ENCODE measurements around the gene CACNA1C. TPM values are rescaled to one million over a fixed set of nuclear protein-coding genes. Genes with fewer than 3 reads are reported as not detected.

Gene CACNA1C
- total RNA-seq, 4 donors from 2014 or later: 1.5 to 13.5 (median 2.1) TPM

DNA sequence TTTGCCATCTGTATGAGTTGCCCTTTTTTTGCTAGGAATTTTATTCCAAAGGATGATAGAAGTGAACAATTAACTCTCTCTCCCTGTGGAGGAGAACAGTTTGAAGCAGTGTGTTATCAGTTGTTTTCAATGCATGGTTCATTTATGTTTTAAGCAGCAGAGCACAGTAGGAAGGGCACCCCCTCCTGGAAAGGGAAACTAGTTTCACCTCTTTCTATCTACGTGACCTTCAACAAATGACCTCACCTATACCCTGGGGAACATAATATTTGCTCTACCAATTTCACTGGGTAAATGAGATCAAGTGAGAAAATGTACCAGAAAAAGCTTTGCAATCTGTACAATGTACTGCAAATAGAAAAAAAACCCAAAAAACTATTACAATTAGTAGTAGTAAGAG is 43.2 kb upstream of the CACNA1C start:
- Histone ChIP-seq H3K4me1 (peaks cover 0 to 23% (median 0%) of the 10 kb centered on the region in 3 donors), H3K27ac (no peak overlapping the region), H3K9me3 (no peaks in the 10 kb centered on the region), H3K36me3 (no peaks in the 10 kb centered on the region), H3K27me3 (no peaks in the 10 kb centered on the region), H3K4me3 (no peak overlapping the region)
- no peak for DNase-seq
- 36 to 41% methylated on average over 1 of the region's 1 CpG for WGBS, 2 donors
- TF ChIP-seq POLR2A (IDR thresholded peaks at IDR 0.05): no peak
- TF ChIP-seq, protein P1, sequence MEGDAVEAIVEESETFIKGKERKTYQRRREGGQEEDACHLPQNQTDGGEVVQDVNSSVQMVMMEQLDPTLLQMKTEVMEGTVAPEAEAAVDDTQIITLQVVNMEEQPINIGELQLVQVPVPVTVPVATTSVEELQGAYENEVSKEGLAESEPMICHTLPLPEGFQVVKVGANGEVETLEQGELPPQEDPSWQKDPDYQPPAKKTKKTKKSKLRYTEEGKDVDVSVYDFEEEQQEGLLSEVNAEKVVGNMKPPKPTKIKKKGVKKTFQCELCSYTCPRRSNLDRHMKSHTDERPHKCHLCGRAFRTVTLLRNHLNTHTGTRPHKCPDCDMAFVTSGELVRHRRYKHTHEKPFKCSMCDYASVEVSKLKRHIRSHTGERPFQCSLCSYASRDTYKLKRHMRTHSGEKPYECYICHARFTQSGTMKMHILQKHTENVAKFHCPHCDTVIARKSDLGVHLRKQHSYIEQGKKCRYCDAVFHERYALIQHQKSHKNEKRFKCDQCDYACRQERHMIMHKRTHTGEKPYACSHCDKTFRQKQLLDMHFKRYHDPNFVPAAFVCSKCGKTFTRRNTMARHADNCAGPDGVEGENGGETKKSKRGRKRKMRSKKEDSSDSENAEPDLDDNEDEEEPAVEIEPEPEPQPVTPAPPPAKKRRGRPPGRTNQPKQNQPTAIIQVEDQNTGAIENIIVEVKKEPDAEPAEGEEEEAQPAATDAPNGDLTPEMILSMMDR (IDR thresholded peaks at IDR 0.05): no peak
- intact Hi-C loops (cut with DNase I): no loop called here

DNA sequence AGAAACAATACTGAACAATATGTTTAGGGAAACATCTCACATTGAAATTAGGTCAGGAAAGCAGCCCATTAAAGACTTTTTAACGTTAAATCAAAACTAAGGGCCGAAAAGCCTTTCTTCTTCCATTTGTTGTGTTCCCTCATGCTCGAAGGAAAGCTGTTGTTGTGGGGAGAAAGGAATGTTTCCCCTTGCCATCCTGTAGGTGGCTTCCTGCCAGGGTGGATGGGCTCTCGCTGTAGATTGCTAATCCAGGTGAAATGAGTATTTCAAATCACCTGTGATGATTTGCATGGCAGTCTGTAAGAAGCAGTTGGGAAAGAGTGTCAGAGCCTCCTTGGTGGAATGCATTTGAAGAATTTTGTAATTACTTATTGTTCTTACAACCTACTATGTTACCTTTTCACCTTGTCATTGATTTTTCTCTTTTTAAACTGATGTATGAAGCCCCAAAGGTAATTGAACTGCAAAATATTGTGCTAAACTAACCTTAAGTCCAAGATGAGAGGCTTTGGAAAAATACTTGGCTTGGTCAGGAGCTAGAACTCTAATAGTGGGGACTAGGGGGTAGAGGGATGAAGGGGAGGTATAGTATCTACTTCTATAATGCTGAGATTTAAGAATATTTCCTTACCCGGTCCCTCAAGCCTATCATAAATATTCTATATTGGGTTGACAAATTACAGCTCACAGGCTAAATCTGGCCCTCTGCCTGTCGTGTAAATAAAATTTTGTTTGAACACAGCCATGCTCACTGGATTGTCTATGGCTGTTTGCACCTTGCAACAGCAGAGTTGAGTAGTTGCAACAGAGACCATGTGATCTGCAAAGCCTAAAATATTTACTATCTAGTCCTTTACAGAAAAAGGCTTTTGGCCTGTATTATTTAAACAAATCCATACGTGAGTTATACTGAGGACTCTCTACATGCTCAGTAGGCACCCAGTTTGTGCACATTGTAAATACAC is 40.9 kb upstream of the CACNA1C start:
- H3K27ac ChIP-seq: no peak overlapping the region
- intact Hi-C loops (cut with DNase I): no loop called here
- H3K4me3 ChIP-seq: no peak overlapping the region
- TF ChIP-seq, protein P1 (IDR thresholded peaks at IDR 0.05): no peak
- no peak for TF ChIP-seq POLR2A (IDR thresholded peaks at IDR 0.05)
- peaks cover 0 to 20% (median 0%) of the 10 kb centered on the region in 3 donors for H3K4me1 ChIP-seq
- 67 to 82% methylated on average over 7 of the region's 7 CpGs for WGBS, 2 donors
- no peaks in the 10 kb centered on the region for H3K9me3 ChIP-seq
- no peaks in the 10 kb centered on the region for H3K36me3 ChIP-seq
- no peak for DNase-seq
- no peaks in the 10 kb centered on the region for H3K27me3 ChIP-seq

DNA sequence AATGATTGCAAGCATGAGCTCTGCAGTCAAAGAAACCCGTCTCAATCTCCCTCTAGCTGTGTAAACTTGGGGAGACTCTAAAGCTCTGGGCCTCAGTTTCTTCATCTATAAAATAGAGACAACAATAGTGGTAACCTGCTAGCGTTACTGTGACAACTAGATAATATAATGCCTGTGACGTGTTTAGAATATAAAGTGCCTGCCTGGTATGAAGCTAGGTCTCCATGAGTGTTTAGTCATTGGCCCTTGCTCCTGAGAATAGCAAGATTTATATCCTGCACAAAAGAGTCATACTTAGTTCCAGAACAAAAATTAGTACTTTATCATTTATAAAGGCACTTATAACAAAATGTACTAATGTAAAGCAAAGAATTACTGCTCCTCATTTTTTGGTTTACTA is 39.7 kb upstream of the CACNA1C start:
- no peaks in the 10 kb centered on the region for H3K9me3 ChIP-seq
- no peak for TF ChIP-seq POLR2A (IDR thresholded peaks at IDR 0.05)
- TF ChIP-seq, protein P1 (IDR thresholded peaks at IDR 0.05): no peak
- H3K27ac ChIP-seq: peak overlapping the region in 2 of 4 donors; percentile 63 to 64
- WGBS, 2 donors: 81 to 84% methylated on average over 3 of the region's 3 CpGs
- H3K4me1 ChIP-seq: peaks cover 0 to 27% (median 0%) of the 10 kb centered on the region in 3 donors
- H3K27me3 ChIP-seq: no peaks in the 10 kb centered on the region
- no peak for DNase-seq
- intact Hi-C loops (cut with DNase I): no loop called here
- no peaks in the 10 kb centered on the region for H3K36me3 ChIP-seq
- H3K4me3 ChIP-seq: no peak overlapping the region

DNA sequence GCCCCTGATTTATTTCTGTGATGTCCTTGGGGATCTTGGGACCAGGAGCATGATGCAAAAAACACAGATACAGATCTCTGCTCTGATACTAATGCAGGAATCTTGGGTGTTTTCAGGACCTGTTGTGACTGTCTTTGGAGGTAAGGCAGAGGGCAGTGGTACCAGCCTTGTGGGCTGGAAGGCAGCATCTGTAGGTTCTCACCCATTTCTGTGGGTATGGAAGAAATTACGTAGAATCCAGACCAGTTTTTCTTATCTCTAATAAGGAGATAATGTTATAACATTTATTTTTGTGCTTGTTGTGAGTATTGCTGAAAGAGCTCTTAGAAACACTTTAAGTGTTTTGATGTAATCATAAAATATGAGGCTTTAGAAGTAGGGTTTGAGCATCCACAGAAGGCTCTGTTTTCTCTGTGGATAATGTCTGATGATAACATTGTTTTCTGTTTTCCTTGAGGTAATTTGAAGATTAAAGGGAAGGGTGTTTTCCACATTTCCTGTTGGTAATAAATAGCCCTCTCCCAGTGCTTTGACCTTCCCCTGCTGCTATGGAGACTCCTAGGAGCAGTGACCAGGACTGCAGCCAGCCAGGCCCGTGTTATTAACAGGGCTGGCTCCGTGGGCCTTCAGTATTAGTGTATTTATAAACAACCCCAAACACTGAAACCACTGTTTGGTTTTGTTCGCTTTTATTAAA is 39.1 kb upstream of the CACNA1C start:
- no peak overlapping the region for H3K4me3 ChIP-seq
- no peaks in the 10 kb centered on the region for H3K9me3 ChIP-seq
- intact Hi-C loops (cut with DNase I): no loop called here
- 54 to 58% methylated on average over 4 of the region's 4 CpGs for WGBS, 2 donors
- no peaks in the 10 kb centered on the region for H3K27me3 ChIP-seq
- TF ChIP-seq, protein P1 (IDR thresholded peaks at IDR 0.05): no peak
- no peak for TF ChIP-seq POLR2A (IDR thresholded peaks at IDR 0.05)
- H3K4me1 ChIP-seq: peaks cover 0 to 27% (median 0%) of the 10 kb centered on the region in 3 donors
- H3K27ac ChIP-seq: peak overlapping the region in 3 of 4 donors; percentile 60 to 64 (median 63)
- H3K36me3 ChIP-seq: no peaks in the 10 kb centered on the region
- DNase-seq: no peak

DNA sequence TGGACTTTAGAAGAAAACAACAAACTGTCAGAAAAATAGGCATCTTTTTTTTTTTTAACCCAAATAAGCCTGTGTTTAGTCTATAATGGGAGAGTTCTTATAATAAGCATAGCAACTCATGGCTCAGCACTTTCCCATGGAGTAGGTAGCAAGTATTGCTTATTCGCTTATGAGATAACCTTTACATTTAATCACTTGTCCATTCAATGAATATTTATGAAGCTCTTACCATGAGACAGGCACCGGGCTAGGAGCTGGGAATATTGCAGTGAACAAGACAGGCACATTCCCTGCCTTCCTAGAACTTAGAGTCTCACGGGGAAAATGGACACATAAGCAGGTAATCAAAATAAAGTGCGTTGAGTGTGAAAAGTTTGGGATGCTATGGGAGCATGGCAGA is 38.6 kb upstream of the CACNA1C start:
- H3K36me3 ChIP-seq: no peaks in the 10 kb centered on the region
- TF ChIP-seq POLR2A (IDR thresholded peaks at IDR 0.05): no peak
- TF ChIP-seq, protein P1 (IDR thresholded peaks at IDR 0.05): no peak
- H3K27ac ChIP-seq: peak overlapping the region; percentile 14 to 64 (median 62)
- 77 to 80% methylated on average over 4 of the region's 4 CpGs for WGBS, 2 donors
- no peaks in the 10 kb centered on the region for H3K27me3 ChIP-seq
- H3K9me3 ChIP-seq: no peaks in the 10 kb centered on the region
- DNase-seq: no peak
- H3K4me3 ChIP-seq: no peak overlapping the region
- peaks cover 0 to 26% (median 0%) of the 10 kb centered on the region in 3 donors for H3K4me1 ChIP-seq
- intact Hi-C loops (cut with DNase I): no loop called here

Measured in esophagus squamous epithelium (tissue), 5 donors.